Measurements from ENCODE around the gene NDUFB7.

NDUFB7 gene

GRCh38 chr19:14559916-14560775, 11.7 kb downstream of the NDUFB7 start:
- DNase-seq (ENCODE audit: low read depth), result no peak
- no peak overlapping the region for H3K4me3 ChIP-seq (ENCODE audit: control insufficient read depth, low read depth, low read length)
- TF ChIP-seq, protein P1, sequence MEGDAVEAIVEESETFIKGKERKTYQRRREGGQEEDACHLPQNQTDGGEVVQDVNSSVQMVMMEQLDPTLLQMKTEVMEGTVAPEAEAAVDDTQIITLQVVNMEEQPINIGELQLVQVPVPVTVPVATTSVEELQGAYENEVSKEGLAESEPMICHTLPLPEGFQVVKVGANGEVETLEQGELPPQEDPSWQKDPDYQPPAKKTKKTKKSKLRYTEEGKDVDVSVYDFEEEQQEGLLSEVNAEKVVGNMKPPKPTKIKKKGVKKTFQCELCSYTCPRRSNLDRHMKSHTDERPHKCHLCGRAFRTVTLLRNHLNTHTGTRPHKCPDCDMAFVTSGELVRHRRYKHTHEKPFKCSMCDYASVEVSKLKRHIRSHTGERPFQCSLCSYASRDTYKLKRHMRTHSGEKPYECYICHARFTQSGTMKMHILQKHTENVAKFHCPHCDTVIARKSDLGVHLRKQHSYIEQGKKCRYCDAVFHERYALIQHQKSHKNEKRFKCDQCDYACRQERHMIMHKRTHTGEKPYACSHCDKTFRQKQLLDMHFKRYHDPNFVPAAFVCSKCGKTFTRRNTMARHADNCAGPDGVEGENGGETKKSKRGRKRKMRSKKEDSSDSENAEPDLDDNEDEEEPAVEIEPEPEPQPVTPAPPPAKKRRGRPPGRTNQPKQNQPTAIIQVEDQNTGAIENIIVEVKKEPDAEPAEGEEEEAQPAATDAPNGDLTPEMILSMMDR (IDR thresholded peaks at IDR 0.05; ENCODE audit: control insufficient read depth, insufficient read depth, low read depth, low read length, missing control alignments), result no peak

DNA sequence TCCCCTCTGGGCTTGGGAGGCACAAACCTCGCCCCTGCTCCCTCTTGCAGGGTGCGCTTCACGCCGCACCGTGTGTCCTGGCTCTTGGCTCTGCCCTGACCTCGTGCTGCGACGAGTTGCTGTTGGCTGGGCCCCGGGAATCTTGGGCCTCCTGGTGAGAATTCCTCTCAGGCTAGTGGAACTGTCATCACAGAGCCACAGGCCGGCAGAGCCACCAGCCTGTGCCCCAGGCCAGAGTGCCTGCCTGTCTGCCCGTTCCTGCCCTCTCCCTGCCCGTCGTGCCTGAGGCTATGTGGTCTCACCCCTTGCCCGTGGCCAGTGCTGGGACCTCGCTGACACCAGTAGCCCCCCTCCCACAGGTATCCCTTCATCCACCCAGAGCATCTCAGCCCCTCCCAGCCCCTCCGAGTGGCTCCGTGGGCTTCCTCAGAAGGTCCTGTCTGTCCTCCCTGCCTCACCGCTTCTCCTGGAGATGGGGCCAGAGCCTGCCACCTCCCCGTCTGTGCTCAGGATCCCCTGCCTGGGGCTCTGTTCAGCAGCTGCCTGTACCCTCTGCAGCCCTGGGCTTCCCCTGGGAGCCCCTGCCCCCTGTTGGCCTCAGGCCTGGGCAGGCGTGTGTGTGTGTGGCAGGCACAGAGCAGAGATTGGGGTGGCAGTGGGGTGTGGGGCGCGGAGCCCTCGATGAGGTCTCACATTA, 13.3 kb downstream of the NDUFB7 start:
- no peak for DNase-seq (ENCODE audit: low read depth)
- TF ChIP-seq, protein P1 (IDR thresholded peaks at IDR 0.05; ENCODE audit: control insufficient read depth, insufficient read depth, low read depth, low read length, missing control alignments), result no peak
- H3K4me3 ChIP-seq (ENCODE audit: control insufficient read depth, low read depth, low read length), result no peak overlapping the region

DNA sequence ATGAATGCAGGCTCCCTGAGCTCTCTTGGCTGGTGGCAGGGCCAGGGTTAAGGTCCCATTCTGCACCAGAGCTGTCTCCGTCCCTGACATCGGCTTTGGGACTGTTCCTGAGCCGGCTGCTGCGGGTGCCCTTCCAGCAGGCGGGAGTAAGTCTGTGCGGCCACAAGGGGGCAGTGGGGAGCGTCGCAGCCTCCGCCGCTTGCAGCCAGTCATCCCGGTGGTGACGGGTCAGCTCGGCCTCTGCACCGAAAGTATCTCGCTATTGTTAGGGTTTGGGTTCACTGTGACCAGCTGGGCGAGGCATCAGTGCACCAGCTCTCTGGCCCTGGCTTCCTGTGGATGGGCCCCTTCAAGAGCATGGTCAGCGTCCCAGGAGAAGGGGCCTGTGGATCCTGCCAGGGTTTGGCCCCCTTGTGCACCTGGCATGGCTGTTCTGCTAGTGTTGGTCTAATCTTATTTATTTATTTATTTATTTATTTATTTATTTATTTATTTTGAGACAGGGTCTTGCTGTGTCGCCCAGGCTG, 15.1 kb downstream of the NDUFB7 start:
- DNase-seq (ENCODE audit: low read depth), result no peak
- TF ChIP-seq, protein P1 (IDR thresholded peaks at IDR 0.05; ENCODE audit: control insufficient read depth, insufficient read depth, low read depth, low read length, missing control alignments), result peak; percentile 98
- H3K4me3 ChIP-seq (ENCODE audit: control insufficient read depth, low read depth, low read length), result no peak overlapping the region

- no peak overlapping the region for H3K4me3 ChIP-seq (ENCODE audit: control insufficient read depth, low read depth, low read length)
- DNase-seq (ENCODE audit: low read depth), result no peak
- TF ChIP-seq, protein P1 (IDR thresholded peaks at IDR 0.05; ENCODE audit: control insufficient read depth, insufficient read depth, low read depth, low read length, missing control alignments), result no peak
Measured at GRCh38 chr19:14555918-14556661, 15.8 kb downstream of the NDUFB7 start.

- H3K4me3 ChIP-seq (ENCODE audit: control insufficient read depth, low read depth, low read length), result no peak overlapping the region
- no peak for DNase-seq (ENCODE audit: low read depth)
- TF ChIP-seq, protein P1 (IDR thresholded peaks at IDR 0.05; ENCODE audit: control insufficient read depth, insufficient read depth, low read depth, low read length, missing control alignments), result no peak
Measured at GRCh38 chr19:14554382-14554812, 17.5 kb downstream of the NDUFB7 start.

DNA sequence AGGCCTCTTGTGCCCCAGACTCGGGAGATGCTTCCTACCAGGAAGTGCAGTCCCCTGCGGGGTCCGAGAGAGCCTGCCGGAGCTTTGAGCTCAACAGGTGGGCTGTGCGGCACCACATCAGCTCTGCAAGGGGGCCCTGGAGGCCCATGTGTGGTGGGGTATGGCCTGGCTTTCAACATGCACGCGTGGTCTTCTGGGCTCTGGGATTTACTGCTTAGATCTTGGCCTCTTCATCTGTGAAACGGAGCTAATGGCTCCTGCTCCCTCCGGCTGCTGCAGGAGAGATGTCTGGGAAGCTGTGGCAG, 18.0 kb downstream of the NDUFB7 start:
- TF ChIP-seq, protein P1 (IDR thresholded peaks at IDR 0.05; ENCODE audit: control insufficient read depth, insufficient read depth, low read depth, low read length, missing control alignments), result no peak

More for the DNA sequence above, 18.0 kb downstream of the NDUFB7 start:
- no peak for DNase-seq (ENCODE audit: low read depth)
- no peak overlapping the region for H3K4me3 ChIP-seq (ENCODE audit: control insufficient read depth, low read depth, low read length)

Data from AG09309 (cell line).